Measurements from ENCODE around the gene SRP68.

DNA sequence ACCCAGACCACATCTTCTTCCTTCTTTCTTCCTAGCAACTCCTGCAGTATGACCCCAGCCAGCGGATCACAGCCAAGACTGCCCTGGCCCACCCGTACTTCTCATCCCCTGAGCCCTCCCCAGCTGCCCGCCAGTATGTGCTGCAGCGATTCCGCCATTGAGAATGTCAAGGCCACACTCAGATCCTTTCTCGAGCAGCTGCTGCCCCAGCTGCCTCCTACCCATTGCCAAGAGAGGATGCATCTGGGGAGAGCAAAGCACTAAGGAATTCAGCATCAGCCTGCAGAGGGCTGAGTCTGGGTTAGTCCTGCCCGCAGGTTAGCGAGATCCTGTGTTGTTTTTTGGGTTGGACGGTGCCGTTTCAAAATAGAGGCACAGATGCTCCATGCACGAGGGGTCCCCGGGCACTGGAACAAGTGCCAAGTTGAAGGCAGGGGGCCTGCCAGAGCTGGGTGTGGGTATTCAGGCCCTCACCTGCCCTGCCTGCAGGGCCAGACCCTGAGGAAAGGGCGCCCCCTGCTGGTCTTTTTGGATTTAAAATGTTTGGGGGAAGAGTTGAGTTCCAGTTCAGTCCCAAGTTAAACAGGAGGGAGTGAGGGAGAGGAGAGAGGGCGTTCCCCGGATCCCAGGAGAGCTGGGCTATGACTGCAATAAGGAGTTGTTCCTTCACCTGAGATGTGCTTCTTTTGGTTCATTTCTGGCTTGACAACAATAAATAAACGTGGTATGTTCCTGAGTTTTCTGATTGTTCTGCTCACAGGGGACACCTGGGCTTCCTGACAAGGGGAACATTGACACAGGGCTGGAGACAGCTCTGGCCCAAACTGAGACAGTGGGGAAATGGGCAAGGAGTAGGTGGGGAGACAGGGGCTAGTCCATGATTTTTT, 66.8 kb downstream of the SRP68 start:
- TF ChIP-seq, protein P1, sequence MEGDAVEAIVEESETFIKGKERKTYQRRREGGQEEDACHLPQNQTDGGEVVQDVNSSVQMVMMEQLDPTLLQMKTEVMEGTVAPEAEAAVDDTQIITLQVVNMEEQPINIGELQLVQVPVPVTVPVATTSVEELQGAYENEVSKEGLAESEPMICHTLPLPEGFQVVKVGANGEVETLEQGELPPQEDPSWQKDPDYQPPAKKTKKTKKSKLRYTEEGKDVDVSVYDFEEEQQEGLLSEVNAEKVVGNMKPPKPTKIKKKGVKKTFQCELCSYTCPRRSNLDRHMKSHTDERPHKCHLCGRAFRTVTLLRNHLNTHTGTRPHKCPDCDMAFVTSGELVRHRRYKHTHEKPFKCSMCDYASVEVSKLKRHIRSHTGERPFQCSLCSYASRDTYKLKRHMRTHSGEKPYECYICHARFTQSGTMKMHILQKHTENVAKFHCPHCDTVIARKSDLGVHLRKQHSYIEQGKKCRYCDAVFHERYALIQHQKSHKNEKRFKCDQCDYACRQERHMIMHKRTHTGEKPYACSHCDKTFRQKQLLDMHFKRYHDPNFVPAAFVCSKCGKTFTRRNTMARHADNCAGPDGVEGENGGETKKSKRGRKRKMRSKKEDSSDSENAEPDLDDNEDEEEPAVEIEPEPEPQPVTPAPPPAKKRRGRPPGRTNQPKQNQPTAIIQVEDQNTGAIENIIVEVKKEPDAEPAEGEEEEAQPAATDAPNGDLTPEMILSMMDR (IDR thresholded peaks at IDR 0.05) = peak; percentile 67 to 76 (median 70)
- TF ChIP-seq POLR2A (IDR thresholded peaks at IDR 0.05) = no peak
